Spinal cord (tissue), 10 donors: ENCODE results near the gene RPA3. TPM values are rescaled to one million over a fixed set of nuclear protein-coding genes. Genes with fewer than 3 reads are reported as not detected.
"Not testable (repeated sequence)": the region's sequence is repeated elsewhere in the genome, so short reads cannot be mapped to it uniquely, and the experiment has no call there.

Source experiments
- DNase-seq, 6 donors: peaks; one replicate each; pipeline versions ENCODE4 v3.0.0 to v3.0.0-alpha.2; 2013 to 2015; ENCODE audit warnings: low spot score in 6 of 6, low read depth in 4 of 6
- H3K27ac ChIP-seq: one replicate; pipeline ENCODE4 v1.5.1; 2013; ENCODE audit warnings: low read depth, low read length, control low read depth
- H3K27me3 ChIP-seq: one replicate; pipeline ENCODE4 v1.6.1; 2013; ENCODE audit warnings: low read length; ENCODE audit not compliant: control insufficient read depth, insufficient read depth
- H3K36me3 ChIP-seq: one replicate; pipeline ENCODE4 v1.6.1; 2013; ENCODE audit warnings: low read length; ENCODE audit not compliant: control insufficient read depth, insufficient read depth
- H3K4me1 ChIP-seq: one replicate; pipeline ENCODE4 v1.6.1; 2013; ENCODE audit warnings: low read length; ENCODE audit not compliant: control insufficient read depth, insufficient read depth
- H3K4me3 ChIP-seq: one replicate; pipeline ENCODE4 v1.5.1; 2013; ENCODE audit warnings: low read depth, low read length, control low read depth
- H3K9me3 ChIP-seq: one replicate; pipeline ENCODE4 v1.6.1; 2013; ENCODE audit warnings: low read length; ENCODE audit not compliant: control insufficient read depth, insufficient read depth
- WGBS: methylation state at CpG from one replicate; pipeline ENCODE4 v1.1.5; 2013; ENCODE audit warnings: missing lambda C conversion rate; ENCODE audit not compliant: insufficient coverage; 5-methylcytosine and 5-hydroxymethylcytosine counted together
- polyA plus RNA-seq, 2 donors: library from polyadenylated mRNA; unstranded; fragments of 120-200 nt; gene quantifications; one replicate each; pipeline ENCODE4 v1.2.1, GENCODE V29; 2013; ENCODE audit not compliant: insufficient read length in 2 of 2
- total RNA-seq, 2 donors: library from RNA; depleted of rRNA in 1 of 2; stranded (reverse); fragments of 120-200 nt in 1 of 2; fragments of >200 nt in 1 of 2; gene quantifications; one replicate each; pipeline versions ENCODE4 v1.2.3 to v1.2.4, GENCODE V29; 2013 to 2014
- donor health status: healthy.

Gene RPA3
- total and polyA plus RNA-seq, 4 donors = 26.5 to 36.3 (median 32.3) TPM

- H3K27me3 ChIP-seq = no peaks in the 10 kb centered on the region
- H3K36me3 ChIP-seq = no peaks in the 10 kb centered on the region
- WGBS = no CpG with 5 or more reads among the region's 2 CpGs
- no peak overlapping the region for H3K4me3 ChIP-seq
- H3K9me3 ChIP-seq = no peaks in the 10 kb centered on the region
- H3K27ac ChIP-seq = no peak overlapping the region
- DNase-seq = no peak
- no peaks in the 10 kb centered on the region for H3K4me1 ChIP-seq
These were observed 31.4 kb downstream of the RPA3 start for GRCh38 chr7:7686811-7687508.

- Histone ChIP-seq H3K4me1 (no peaks in the 10 kb centered on the region), H3K4me3 (no peak overlapping the region), H3K27me3 (no peaks in the 10 kb centered on the region), H3K9me3 (peaks cover 1% of the 10 kb centered on the region), H3K27ac (no peak overlapping the region), H3K36me3 (no peaks in the 10 kb centered on the region)
- 69% methylated on average over 2 of the region's 5 CpGs for WGBS
- peak in 1 of 6 donors; percentile 37 for DNase-seq
These were observed 35.5 kb downstream of the RPA3 start for GRCh38 chr7:7682861-7683260.

GRCh38 chr7:7681936-7682329 lies 36.5 kb downstream of the RPA3 start:
- Histone ChIP-seq H3K27ac (no peak overlapping the region), H3K27me3 (no peaks in the 10 kb centered on the region), H3K9me3 (peaks cover 1% of the 10 kb centered on the region), H3K4me1 (no peaks in the 10 kb centered on the region), H3K4me3 (no peak overlapping the region), H3K36me3 (no peaks in the 10 kb centered on the region)
- no peak for DNase-seq

GRCh38 chr7:7681191-7681935 lies 37.0 kb downstream of the RPA3 start:
- H3K9me3 ChIP-seq = peaks cover 1% of the 10 kb centered on the region
- H3K27ac ChIP-seq = peak overlapping the region; percentile 64
- H3K4me3 ChIP-seq = no peak overlapping the region
- DNase-seq = peak; percentile 49 to 93 (median 70)
- no CpG with 5 or more reads among the region's 7 CpGs for WGBS
- H3K36me3 ChIP-seq = no peaks in the 10 kb centered on the region
- H3K27me3 ChIP-seq = no peaks in the 10 kb centered on the region
- no peaks in the 10 kb centered on the region for H3K4me1 ChIP-seq

- not testable (repeated sequence) for DNase-seq, H3K4me1 ChIP-seq, H3K27me3 ChIP-seq, H3K27ac ChIP-seq, H3K36me3 ChIP-seq, H3K4me3 ChIP-seq, H3K9me3 ChIP-seq
- WGBS = no CpG with 5 or more reads among the region's 2 CpGs
These were observed 38.8 kb downstream of the RPA3 start for GRCh38 chr7:7679640-7680039.

- Histone ChIP-seq H3K9me3 (peaks cover 1% of the 10 kb centered on the region), H3K27me3 (no peaks in the 10 kb centered on the region), H3K4me1 (no peaks in the 10 kb centered on the region), H3K27ac (no peak overlapping the region), H3K4me3 (no peak overlapping the region), H3K36me3 (no peaks in the 10 kb centered on the region)
- 66% methylated on average over 5 of the region's 6 CpGs for WGBS
- DNase-seq = no peak
These were observed 42.7 kb downstream of the RPA3 start for GRCh38 chr7:7675686-7676085.

GRCh38 chr7:7673240-7673550 lies 45.2 kb downstream of the RPA3 start:
- no CpG with 5 or more reads among the region's 2 CpGs for WGBS
- H3K27ac ChIP-seq = no peak overlapping the region
- no peaks in the 10 kb centered on the region for H3K36me3 ChIP-seq
- H3K4me1 ChIP-seq = no peaks in the 10 kb centered on the region
- H3K27me3 ChIP-seq = no peaks in the 10 kb centered on the region
- DNase-seq = no peak
- no peak overlapping the region for H3K4me3 ChIP-seq
- H3K9me3 ChIP-seq = peaks cover 1% of the 10 kb centered on the region

GRCh38 chr7:7672545-7673239 lies 45.7 kb downstream of the RPA3 start:
- H3K4me3 ChIP-seq = no peak overlapping the region

GRCh38 chr7:7671361-7671760 lies 47.0 kb downstream of the RPA3 start:
- Histone ChIP-seq H3K4me1 (no peaks in the 10 kb centered on the region), H3K4me3 (no peak overlapping the region), H3K9me3 (no peaks in the 10 kb centered on the region), H3K36me3 (no peaks in the 10 kb centered on the region), H3K27me3 (no peaks in the 10 kb centered on the region), H3K27ac (no peak overlapping the region)
- WGBS = no CpG with 5 or more reads among the region's 3 CpGs
- DNase-seq = no peak

More at GRCh38 chr7:7672545-7673239, 45.7 kb downstream of the RPA3 start:
- no peaks in the 10 kb centered on the region for H3K4me1 ChIP-seq
- H3K27me3 ChIP-seq = no peaks in the 10 kb centered on the region
- WGBS = 96% methylated on average over 3 of the region's 6 CpGs
- no peaks in the 10 kb centered on the region for H3K36me3 ChIP-seq
- no peak for DNase-seq
- H3K27ac ChIP-seq = no peak overlapping the region
- H3K9me3 ChIP-seq = no peaks in the 10 kb centered on the region
